HG03575 (cell line): ENCODE data around the gene PPIL6.
"Not testable (repeated sequence)": the region's sequence is repeated elsewhere in the genome, so short reads cannot be mapped to it uniquely, and the experiment has no call there.

Experiments used
- ATAC-seq: cut with Tn5 transposase; IDR thresholded peaks from one replicate; pipeline ENCODE4 v1.9.1; 2021; ENCODE audit not compliant: unreplicated experiment, insufficient number of reproducible peaks, low FRiP score; ENCODE audit errors: extremely low read depth

The PPIL6 gene

DNA sequence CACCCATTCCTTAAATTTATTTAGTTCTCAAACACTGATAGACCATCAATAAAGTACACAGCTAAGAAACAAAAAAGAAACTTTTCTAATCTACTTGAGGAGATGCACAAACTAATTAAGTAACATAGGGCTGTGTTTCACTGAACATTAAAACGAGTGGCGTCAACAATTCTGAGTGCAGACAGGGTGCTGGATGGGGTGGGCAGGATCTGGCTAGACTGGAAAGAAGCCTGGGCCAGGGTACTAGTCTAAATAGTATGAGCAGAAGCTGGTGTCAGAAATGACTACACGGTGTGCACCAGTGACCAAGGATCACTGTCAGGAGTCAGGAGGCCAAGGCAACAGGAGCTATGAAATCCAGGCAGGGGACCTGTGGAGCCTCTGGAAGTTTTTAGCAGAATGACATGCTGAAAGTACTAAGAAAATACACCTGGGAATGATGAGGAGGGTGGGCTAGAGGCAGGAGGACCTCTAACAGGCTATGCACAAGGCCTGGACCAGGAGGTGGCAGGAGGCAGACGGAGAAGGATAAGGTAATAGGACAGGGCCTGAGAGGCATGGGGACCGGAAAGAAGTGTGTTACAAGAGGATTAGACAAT, 29.3 kb upstream of the PPIL6 start:
- ATAC-seq, result no peak

DNA sequence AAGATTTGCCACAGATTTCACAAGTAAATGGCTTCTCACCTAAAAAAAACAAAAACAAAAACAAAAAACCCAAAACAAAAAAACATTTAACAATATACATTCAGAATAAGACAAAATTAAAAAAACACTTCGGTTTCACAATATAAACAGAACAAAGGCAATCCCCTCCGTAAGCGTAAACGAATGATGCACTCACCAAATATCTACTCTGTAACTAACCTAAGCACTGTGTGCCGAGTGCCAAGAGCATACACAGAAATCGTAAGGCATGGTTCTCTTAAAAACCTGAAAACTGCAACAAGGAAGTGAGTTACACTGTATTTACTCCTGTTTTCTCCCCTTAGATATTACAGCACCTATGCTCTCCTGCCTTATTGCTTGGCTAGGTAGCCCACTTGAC, 27.3 kb upstream of the PPIL6 start:
- no peak for ATAC-seq

DNA sequence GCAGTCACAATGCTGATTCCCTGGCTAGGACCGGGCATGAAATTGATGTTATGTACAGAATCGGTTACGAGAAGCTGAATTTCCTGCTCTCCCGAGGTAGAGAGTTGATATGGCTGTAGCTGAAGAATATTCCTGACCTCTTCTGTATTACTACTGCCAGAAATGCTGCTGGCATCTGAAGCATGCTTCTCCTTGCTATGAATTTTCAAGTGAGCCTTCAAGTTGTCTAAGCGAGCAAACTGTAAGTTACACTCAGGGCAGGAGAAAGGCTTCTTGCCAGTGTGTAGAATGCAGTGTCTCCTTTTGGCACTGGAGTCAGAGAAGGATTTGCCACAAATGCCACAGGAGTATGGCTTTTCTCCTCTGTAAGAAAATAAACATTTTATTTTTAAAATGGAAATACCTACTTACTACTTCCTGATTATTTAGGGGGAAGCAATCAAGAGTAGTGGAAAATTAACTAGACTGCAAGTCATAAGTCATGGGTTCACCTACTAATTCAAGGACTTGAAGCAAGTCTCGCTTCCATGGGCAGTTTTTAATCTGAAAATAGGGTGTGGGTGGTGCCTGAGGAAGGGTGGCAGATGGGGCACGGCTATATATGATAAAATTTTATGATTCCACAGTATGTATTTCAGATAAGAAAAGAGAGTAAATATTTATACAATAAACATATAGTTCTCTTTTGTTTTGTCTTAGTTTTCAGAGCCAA, 25.9 kb upstream of the PPIL6 start:
- no peak for ATAC-seq

DNA sequence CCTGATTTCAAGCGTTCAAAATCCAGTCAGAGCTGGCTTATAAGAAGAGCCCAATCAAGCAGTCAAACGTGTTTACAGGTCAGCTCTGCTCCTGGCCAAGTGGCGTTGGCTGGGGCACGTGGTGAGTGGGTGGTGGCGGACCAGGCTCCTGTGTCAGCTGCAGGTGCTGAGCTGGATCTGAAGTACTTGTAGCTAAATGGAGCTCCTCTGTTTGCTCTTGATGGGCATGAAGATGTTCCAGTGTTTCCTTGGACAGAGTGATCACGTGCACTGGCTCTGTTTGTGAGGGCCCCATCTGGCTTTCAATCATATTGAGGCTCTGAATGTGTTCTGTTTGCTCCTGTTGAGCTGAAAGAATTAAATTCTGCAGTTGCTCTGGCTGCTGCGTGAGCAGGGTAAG, 25.3 kb upstream of the PPIL6 start:
- no peak for ATAC-seq

DNA sequence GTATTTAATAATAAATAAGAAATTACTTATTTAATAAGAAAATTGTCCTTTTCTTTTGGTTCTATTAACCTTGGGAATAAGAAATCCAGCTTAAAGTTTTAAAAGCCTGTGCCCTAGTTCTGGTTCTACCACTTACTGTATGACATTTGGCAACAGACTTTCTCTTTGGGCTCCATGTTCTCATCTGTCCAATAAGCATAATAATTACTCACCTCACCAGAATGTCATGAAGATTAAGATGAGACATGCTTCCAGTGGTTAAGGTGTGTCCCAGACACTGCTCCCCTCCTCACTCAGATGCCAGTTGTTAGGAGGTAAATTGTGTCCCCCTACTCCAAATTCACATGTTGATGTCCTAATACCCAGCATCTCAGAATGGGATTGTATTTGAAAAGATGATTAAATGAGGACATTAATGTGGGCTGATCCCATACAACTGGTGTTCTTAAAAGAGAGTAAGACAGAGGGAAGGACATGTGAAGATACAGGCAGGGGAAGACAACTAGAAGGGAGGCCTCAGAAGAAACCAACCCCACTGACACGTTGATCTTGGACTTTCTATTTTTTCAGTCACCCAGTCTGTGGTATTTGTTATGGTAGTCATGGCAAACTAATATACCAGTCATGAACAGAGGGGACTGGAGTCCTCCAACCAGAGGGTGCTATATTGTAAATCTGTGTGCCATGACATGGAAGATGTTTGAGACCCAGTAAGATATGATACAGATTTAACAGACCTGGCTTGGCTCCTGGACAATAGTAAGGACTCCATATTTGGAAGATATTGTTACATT, 21.5 kb upstream of the PPIL6 start:
- ATAC-seq, result no peak

DNA sequence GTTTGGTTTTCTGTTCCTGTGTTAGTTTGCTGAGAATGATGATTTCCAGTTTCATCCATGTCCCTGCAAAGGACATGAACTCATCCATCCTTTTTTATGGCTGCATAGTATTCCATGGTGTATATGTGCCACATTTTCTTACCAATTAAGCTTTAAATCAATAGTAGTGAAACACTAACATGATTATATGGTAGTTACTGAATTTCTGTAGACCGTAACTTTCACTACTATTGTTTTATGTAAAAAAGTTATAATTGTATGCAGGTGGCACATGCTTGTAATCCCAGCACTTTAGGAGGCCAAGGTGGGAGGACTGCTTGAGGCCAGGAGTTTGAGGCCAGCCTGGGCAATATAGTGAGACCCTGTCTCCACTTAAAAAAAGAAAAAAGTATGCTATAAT, 20.8 kb upstream of the PPIL6 start:
- not testable (repeated sequence) for ATAC-seq

DNA sequence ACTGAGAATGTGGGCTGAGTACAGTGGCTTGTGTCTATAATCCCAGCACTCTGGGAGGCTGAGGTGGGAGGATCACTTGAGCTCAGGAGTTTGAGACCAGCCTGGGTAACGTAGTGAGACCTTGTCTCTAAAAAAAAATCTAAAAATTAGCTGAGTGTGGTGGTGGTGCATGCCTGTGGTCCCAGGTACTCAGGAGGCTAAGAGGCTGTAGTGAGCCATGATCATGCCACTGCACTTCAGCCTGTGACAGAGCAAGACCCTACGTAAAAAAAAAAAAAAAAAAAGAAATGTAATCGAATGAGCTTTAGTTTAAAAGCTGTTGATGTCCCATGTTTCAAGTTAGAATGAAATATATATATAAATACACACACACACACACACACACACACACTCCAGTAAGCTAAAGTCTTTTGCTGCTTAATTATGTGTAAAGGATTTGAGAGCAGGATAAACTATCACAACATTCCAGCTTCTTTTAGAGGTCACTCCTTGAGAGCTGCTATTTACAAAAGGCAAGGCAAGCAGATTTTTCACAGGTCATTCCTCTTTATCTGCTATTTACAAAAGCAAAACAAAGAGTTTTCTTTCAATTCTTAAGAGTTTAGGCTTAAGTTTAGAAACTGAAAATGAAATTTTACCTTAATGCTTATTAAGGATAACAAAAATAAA, 19.9 kb upstream of the PPIL6 start:
- ATAC-seq, result no peak

DNA sequence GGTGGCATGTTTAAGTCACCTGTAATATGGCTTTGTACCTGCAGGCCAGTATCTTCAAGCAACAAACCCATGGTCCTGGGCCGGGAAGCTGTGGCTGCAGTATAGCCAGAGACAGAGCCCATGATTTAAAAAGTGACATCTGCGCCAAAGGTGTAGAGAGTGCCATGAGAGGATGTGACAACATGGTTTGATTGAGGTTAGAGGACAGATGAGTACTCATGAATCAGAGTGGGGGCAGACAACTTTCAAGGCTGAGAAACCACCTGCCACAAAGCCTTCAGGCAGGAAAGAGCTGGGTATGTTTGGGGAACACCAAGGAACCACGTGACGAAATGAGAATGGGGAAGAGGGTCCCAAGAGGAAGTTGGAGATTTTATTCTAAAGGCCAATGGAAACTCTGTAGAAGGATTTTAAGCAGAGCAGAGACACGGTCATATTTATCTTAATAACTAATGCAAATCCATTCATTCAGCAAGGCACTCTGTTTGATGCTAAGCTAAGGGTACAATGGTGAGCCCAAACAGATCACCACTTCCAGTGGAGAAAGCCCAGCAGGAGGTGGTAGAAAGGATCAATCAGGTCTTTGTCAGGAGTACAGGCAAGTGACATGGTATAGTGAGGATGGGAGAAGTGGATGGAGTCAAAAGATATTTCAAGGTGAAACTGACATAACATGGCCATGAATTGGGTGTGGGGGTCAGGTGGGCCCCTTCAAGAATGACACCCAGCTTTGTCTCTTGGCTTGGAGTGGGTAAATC, 18.5 kb upstream of the PPIL6 start:
- ATAC-seq, result no peak

DNA sequence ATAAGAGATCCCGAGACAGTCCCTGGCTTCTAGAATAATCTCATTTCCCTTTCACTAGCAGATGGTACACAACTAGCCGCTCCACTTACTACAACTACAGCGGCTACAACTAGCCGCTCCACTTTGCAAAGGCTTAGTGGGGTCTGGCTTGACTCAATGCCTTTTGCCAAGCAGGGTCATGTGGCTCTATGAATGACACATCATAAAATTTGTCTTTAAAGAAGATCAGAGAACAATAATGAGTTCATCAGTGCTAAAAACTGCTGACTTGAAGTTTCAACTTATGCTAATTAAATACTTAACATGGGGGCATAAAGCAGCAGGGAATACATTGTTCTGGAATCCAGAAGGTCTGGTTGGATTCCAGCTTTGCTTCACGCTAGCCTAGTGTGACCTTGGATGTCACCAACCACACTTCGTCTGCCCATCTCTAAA, 17.2 kb upstream of the PPIL6 start:
- ATAC-seq, result no peak

DNA sequence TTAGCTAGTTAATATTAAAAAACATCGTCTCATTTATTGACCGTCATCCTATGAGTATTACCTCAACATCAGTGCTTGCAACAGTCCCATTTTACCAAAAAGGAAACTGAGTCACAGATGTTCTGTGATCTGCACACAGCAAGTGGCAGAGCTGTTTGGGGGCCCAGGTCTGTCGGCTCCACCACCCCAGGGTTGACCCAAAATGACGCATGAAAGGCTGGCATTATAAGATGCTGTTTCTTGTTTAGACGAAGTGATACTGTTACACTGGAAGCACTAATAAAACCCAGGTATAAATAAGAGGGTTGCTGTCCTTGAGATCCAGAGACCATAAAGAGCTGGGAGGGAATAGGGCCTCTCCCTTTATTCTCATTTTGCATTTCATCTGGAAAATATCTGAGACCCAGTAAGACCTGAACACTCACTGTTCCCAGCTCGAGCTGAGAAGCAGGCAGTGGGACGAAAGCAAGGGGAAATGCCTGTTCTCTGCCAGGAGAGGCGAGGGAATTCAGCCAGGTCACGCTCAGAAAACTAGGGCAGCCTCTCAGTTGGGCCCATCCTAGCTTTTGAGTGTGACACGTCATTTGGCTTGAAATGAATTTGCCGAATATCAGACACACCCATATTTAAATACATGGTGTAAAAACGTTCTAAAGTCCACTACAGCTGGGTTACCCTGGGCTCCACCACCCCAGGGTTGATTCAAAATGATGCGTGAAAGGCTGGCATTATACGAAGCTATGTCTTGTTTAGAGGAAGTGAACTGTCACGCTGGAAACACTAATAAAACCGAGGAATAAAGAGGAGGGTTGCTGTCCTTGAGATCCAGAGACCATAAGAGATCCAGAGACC, 16.5 kb upstream of the PPIL6 start:
- ATAC-seq, result no peak

DNA sequence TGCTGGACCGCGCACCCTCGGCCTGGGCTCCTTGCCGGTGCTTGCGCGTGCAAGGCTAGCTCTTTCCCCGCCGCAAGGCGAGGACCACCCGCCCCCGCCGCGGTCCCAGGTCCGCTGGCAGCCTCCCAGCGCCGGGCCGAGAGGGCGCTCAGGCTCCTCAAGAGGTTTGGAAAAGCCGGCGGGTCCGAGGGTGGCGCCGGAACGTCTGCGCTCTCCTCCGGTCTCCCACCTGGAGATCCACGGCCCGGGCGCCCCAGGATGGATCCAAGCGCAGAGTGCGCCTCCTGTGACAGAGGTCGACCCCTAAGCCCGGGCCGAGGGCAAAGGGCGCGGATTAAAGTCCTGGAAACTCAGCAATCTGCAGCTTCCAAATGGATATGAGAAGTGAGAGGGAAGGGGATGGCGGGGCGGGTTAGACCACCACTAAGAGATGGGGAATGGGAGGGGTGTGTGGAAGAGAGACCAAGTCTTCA, 15.7 kb upstream of the PPIL6 start:
- no peak for ATAC-seq

DNA sequence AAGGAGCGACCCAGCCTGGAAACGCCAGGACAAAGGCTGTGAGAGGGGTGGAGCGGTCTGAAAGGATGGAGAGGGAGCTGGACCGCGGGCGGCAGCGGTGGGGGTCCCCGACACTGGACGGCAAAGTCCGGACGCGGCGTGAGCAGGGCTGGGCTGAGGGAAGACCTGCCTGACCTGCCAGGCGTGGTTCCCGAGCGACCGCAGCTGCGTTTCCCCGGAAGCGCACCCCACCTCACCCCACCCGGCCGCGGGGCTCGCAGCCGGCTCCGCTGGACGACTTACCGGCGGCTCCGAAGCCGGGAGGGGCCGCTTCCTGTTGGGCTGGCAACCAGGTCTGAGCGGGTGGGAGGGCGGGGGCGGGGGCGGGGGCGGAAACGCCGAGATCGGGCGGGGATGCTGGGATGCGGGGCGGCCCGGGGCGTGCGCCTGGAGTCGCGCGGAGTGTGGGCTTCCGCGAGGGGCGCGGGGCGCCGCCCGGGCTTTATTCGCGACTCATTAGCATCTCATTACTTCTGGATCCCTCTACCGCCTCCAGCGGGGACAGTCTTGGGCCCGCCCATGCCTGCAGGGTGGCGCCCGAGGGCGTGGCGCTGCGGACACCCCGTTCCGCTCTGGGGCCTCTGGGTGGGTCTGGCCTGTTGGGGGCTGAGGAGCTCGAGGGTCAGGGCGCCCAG, 15.1 kb upstream of the PPIL6 start, which contains the start of gene MICAL1:
Gene MICAL1, minus strand, starts transcription at position 336 of the 674 bp plus-strand sequence. CDS start 1,576 bp downstream, outside the sequence.
- no peak for ATAC-seq

DNA sequence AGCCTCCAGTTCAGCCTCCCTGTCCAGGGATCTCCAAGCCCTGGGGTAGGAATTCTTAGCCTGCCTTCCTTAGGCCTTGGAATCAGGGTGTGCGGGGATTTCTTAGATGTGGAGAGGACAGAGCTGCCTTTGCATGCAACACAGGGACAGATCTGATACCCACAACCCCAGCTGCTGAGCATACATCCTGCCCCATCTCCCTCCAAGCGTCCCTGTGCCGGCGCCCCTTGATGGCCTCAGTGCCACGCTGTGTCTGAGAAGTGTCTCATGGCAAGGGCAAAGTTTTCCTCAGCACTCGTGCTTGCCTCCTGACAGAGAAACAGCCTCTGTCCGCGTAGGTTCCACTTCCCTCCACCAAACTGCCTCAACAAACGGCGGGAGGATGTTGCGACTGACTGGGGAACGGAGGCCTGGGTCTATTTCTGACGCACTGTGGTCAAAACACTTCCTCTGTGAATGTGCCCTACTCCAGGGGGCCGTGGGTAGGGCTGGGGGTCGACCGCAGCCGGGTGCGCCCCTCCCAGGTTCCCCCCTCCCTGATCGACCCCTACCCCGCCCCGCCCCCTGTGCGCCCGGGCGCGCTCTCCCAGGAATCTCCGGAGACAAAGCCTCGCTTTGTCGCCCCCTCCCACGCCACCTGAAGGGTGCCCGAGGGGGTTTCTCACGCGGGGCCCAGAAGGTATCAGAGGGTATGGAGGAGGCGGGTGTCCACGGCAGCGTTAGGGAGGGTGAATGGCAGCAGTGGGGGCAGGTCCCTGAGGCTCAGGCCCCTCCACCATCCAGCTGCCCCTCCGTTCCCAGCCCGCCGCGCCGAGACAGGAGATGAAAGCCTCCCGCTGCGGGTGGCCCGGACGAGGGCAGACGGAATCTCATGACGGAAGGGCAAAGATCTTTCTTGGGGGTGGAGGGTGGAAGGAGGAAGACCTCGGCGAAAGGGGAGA, 14.3 kb upstream of the PPIL6 start:
- ATAC-seq, result no peak

DNA sequence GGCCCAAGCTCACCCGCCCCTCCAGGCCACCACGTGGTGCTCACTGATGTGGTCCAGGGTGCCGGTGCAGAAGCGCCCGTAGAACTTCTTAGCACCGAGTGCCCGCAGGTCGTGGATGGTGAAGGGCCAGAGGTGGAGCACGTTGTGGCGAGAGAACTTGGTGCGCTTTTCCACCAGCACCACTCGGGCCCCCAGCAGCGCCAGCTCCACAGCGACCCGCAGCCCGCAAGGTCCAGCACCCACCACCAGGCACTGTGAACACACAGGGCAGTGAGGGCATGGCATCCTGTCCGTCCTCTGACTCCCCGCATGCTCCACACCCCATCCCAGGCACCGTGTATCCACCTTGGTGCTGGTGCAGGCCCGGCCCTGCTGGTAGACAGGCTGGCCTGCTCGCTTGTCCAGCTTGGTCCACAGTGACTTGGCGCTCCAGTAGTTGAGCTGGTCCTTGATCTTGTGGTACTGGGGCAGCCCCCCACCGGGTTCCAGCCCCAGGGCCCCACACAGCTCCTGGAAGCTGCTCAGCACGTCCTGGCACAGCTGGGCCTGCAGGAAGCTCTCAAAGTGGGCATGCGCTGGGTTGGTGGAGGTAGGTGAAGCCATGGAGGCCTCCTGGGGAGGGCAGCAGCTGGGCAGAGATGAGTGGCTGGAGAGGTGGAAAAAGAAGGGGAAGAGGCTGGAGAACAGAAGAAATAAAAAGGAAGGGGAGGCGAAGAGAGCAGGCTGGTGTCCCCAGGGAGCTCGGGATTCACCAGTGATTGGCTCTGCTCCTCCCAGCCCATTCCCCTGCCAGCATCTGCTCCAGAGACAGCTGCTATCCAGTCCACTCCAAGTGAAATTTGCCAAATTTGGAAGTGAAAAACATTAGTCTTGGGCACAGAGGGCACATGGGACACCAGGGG, 13.4 kb upstream of the PPIL6 start:
- ATAC-seq, result no peak

DNA sequence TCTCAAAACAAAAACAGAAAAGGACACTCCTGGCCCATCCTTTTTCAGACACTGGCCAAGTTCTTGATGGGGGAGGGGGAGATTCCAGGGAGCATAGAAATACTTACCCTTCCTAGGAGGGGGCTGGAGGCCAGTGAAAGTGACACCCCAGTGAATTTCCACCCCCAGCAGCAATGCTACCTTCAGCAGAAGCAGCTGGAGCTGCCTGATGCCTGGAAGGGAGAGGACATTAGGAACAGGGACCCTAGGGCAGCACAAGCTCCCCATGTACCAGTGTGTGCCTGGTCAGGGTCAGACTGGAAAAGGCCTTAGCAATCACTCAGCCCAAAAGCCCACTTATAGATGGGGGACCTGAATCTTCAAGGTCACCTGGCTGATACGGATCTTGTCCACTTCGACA, 12.7 kb upstream of the PPIL6 start:
- ATAC-seq, result no peak
